ENCODE data around the gene PACRG.
A peak's percentile ranks its signal among the peaks of the same experiment; 100 is the strongest.
"Not testable (repeated sequence)": the region's sequence is repeated elsewhere in the genome, so short reads cannot be mapped to it uniquely, and the experiment has no call there.

The PACRG gene

DNA sequence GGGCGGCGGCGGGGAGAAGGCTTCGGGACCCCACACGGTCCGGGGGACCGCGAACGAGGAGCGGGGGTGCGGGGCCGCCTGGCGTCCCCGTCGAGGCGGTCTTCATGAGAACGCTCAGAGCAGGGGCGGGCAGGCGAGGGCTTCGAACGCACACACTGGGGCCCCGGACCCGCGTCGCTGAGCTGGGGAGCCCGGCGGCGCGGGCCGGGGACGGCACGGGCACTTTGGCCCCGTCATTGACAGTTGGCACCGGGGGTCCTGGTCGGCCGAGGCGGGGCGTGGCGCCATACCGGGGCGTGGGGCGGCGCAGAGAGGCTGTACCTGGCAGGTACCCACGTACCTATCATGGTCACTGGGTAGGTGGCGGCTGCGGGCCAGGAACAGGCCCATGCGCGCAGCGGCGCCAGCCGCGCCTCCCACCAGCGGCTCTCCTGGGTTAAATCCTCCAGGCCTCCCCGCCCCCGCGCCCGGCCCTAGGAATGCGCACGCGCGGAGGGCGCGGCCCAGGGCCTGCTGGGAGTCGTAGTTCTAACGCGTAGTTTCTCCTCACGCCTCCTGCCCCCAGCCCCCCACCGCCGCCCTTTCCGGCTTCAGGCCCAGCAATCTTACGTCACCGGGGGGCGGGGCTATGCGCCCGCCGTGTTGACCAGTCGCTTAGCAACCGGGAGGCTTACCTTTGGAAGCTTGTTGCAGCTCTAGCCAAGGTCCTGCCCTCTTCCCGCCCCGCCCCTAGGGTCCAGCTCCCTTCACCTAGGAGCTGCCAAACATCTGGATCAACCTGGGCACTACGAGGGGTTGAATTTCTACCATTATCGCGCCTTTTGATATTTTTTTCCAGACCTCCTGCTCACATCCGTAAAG is at the start of gene PACRG, which contains the start of gene PRKN:
PACRG (plus strand) TSS at position 653 of the 861 bp plus-strand sequence.
PRKN (minus strand) TSS at position 445 of the 861 bp plus-strand sequence.
- Histone ChIP-seq H3K36me3 (ENCODE audit: control insufficient read depth in 1 of 2, insufficient read depth in 2 of 2, low read length in 2 of 2) (no peaks in the 10 kb centered on the region), H3K27ac (ENCODE audit: low read depth, low read length) (peak within 1 kb of the TSS; percentile 86), H3K4me1 (ENCODE audit: control insufficient read depth in 1 of 2, insufficient read depth in 2 of 2, low read length in 2 of 2) (peaks cover 22 to 35% of the 10 kb centered on the region in 2 donors), H3K9me3 (ENCODE audit: control insufficient read depth in 1 of 2, low read length in 2 of 2) (no peaks in the 10 kb centered on the region), H3K4me3 (ENCODE audit: low read depth in 1 of 2, low read length in 2 of 2) (peak within 1 kb of the TSS; percentile 62 to 73), H3K9ac (ENCODE audit: low read depth in 1 of 2, low read length in 2 of 2) (peak within 1 kb of the TSS; percentile 77 to 80), H3K27me3 (ENCODE audit: control insufficient read depth in 1 of 2, insufficient read depth in 2 of 2, low read length in 2 of 2) (no peaks in the 10 kb centered on the region)

DNA sequence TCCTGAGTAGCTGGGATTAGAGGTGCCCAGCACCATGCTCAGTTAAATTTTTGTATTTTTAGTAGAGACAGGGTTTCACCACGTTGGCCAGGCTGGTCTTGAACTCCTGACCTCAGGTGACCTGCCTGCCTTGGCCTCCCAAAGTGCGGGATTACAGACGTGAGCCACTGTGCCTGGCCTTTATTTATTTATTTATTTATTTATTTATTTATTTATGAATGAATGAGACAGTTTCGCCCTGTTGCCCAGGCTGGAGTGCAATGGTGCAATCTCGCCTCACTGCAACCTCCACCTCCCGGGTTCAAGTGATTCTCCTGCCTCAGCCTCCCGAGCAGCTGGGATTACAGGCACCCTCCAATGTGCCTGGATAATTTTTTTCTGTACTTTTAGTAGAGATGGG is 48.9 kb upstream of the PACRG start:
- H3K4me1 ChIP-seq (ENCODE audit: control insufficient read depth in 1 of 2, insufficient read depth in 2 of 2, low read length in 2 of 2) = peaks cover 3 to 16% of the 10 kb centered on the region in 2 donors

DNA sequence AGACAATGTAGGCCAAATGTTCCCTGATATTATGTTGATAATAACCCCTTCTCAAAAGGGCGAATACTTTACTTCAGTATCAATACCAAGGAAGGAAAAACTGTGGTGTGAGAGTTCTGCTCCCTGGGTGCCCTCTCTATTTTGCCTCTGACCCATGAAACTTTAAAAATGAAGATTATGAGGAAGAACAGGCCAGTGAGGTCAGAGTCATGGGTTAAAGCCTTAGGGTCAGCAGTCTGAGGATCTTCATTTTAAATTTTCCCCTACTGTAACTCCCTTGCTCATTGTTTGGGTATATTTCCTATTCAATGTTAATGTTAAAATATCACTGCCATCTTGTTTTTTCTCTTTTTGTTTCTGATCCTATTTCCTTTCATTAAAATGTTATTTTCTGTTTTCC is 48.1 kb upstream of the PACRG start:
- no peak overlapping the region for H3K4me3 ChIP-seq (ENCODE audit: low read depth in 1 of 2, low read length in 2 of 2)
- H3K36me3 ChIP-seq (ENCODE audit: control insufficient read depth in 1 of 2, insufficient read depth in 2 of 2, low read length in 2 of 2) = no peaks in the 10 kb centered on the region
- no peak overlapping the region for H3K27ac ChIP-seq (ENCODE audit: low read depth, low read length)
- H3K4me1 ChIP-seq (ENCODE audit: control insufficient read depth in 1 of 2, insufficient read depth in 2 of 2, low read length in 2 of 2) = peaks cover 3 to 21% of the 10 kb centered on the region in 2 donors
- no peaks in the 10 kb centered on the region for H3K27me3 ChIP-seq (ENCODE audit: control insufficient read depth in 1 of 2, insufficient read depth in 2 of 2, low read length in 2 of 2)
- H3K9ac ChIP-seq (ENCODE audit: low read depth in 1 of 2, low read length in 2 of 2) = no peak overlapping the region
- H3K9me3 ChIP-seq (ENCODE audit: control insufficient read depth in 1 of 2, low read length in 2 of 2) = peaks cover 3 to 4% of the 10 kb centered on the region in 2 donors

More for the DNA sequence above, 48.9 kb upstream of the PACRG start:
- H3K4me3 ChIP-seq (ENCODE audit: low read depth in 1 of 2, low read length in 2 of 2); H3K9ac ChIP-seq (ENCODE audit: low read depth in 1 of 2, low read length in 2 of 2); H3K27me3 ChIP-seq (ENCODE audit: control insufficient read depth in 1 of 2, insufficient read depth in 2 of 2, low read length in 2 of 2); H3K36me3 ChIP-seq (ENCODE audit: control insufficient read depth in 1 of 2, insufficient read depth in 2 of 2, low read length in 2 of 2); H3K9me3 ChIP-seq (ENCODE audit: control insufficient read depth in 1 of 2, low read length in 2 of 2); H3K27ac ChIP-seq (ENCODE audit: low read depth, low read length): not testable (repeated sequence)

DNA sequence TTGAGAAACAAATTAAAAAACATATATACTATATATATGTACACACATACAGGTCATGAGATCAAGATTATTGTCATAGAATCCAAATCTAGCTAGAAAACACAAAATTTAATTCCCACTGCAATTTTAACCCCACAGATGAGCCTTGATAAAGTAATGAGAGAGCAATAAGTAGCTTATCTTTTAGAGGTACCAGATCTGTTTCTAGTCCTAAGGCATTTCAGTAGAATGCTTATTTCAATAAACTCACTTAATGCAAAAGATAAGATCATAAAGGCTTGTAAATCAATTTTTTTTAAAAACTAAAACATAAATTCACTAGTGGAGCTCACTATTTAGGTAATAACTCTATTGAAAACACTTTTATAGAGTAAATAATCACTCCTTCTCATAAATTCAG is 47.4 kb upstream of the PACRG start:
- Histone ChIP-seq H3K4me3 (ENCODE audit: low read depth in 1 of 2, low read length in 2 of 2) (no peak overlapping the region), H3K27ac (ENCODE audit: low read depth, low read length) (no peak overlapping the region), H3K36me3 (ENCODE audit: control insufficient read depth in 1 of 2, insufficient read depth in 2 of 2, low read length in 2 of 2) (no peaks in the 10 kb centered on the region), H3K4me1 (ENCODE audit: control insufficient read depth in 1 of 2, insufficient read depth in 2 of 2, low read length in 2 of 2) (peaks cover 3 to 21% of the 10 kb centered on the region in 2 donors), H3K9ac (ENCODE audit: low read depth in 1 of 2, low read length in 2 of 2) (no peak overlapping the region), H3K27me3 (ENCODE audit: control insufficient read depth in 1 of 2, insufficient read depth in 2 of 2, low read length in 2 of 2) (no peaks in the 10 kb centered on the region), H3K9me3 (ENCODE audit: control insufficient read depth in 1 of 2, low read length in 2 of 2) (peaks cover 3 to 4% of the 10 kb centered on the region in 2 donors)

DNA sequence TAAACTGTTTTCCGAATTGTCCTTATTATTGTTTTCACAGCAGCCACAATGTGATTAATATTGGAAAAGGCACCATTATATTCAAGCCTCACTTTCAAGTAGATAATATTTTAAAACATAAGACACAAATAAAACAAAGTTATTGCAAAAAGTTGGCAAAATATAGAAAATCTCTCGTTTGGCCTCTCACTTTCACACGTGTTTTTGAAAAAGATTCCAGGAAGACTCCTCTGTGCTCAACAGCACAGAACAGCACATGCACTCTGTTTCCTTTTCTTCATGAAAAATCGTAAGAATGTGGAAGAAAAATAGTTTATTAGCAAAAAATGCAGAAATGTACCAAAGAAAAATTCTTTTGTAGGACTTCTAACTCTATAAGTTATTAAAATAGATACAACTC is 46.9 kb upstream of the PACRG start:
- Histone ChIP-seq H3K27me3 (ENCODE audit: control insufficient read depth in 1 of 2, insufficient read depth in 2 of 2, low read length in 2 of 2) (no peaks in the 10 kb centered on the region), H3K36me3 (ENCODE audit: control insufficient read depth in 1 of 2, insufficient read depth in 2 of 2, low read length in 2 of 2) (no peaks in the 10 kb centered on the region), H3K9ac (ENCODE audit: low read depth in 1 of 2, low read length in 2 of 2) (no peak overlapping the region), H3K9me3 (ENCODE audit: control insufficient read depth in 1 of 2, low read length in 2 of 2) (peaks cover 3 to 4% of the 10 kb centered on the region in 2 donors), H3K4me3 (ENCODE audit: low read depth in 1 of 2, low read length in 2 of 2) (no peak overlapping the region), H3K4me1 (ENCODE audit: control insufficient read depth in 1 of 2, insufficient read depth in 2 of 2, low read length in 2 of 2) (peaks cover 3 to 21% of the 10 kb centered on the region in 2 donors), H3K27ac (ENCODE audit: low read depth, low read length) (no peak overlapping the region)

DNA sequence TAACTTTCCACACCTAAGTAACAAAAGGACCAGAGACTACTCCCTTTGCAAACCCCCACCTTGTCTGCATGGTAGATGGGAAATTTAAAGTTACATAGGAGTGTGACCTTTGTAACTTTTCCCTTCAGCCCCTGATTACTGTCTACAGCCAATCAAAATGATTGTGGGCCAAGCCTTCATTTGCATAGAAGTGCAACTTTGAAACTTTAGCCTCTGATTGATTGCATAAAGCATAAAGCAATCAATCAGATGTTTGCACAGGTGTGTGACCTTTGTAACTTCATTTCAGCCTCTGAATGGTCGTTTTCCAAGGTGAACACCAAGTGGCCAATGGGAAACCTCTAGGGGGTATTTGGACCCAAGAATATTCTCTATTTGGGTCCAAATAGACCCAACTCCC is 46.3 kb upstream of the PACRG start:
- H3K9me3 ChIP-seq (ENCODE audit: control insufficient read depth in 1 of 2, low read length in 2 of 2) = peaks cover 3 to 4% of the 10 kb centered on the region in 2 donors
- peaks cover 3 to 21% of the 10 kb centered on the region in 2 donors for H3K4me1 ChIP-seq (ENCODE audit: control insufficient read depth in 1 of 2, insufficient read depth in 2 of 2, low read length in 2 of 2)

DNA sequence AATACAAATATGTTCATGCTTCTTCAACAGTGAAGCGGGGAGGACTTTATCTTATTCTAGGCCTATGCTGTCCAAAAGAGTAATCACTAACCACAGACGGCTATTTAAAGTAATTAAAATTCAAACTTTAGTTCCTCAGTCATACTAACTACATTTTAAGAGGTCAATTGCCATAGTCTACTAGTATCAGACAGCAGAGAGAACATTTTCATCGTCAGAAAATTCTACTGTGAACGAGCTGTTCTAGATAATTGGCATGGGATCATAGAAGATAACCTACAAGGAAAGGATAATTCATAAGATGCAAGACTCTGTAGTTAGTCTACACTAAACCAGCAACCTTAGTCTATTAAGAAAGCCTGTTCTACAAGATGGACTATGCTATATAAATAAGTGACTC is 44.6 kb upstream of the PACRG start:
- no peaks in the 10 kb centered on the region for H3K36me3 ChIP-seq (ENCODE audit: control insufficient read depth in 1 of 2, insufficient read depth in 2 of 2, low read length in 2 of 2)
- peaks cover 3 to 4% of the 10 kb centered on the region in 2 donors for H3K9me3 ChIP-seq (ENCODE audit: control insufficient read depth in 1 of 2, low read length in 2 of 2)
- no peak overlapping the region for H3K27ac ChIP-seq (ENCODE audit: low read depth, low read length)
- no peak overlapping the region for H3K9ac ChIP-seq (ENCODE audit: low read depth in 1 of 2, low read length in 2 of 2)
- no peak overlapping the region for H3K4me3 ChIP-seq (ENCODE audit: low read depth in 1 of 2, low read length in 2 of 2)
- peaks cover 3 to 21% of the 10 kb centered on the region in 2 donors for H3K4me1 ChIP-seq (ENCODE audit: control insufficient read depth in 1 of 2, insufficient read depth in 2 of 2, low read length in 2 of 2)
- no peaks in the 10 kb centered on the region for H3K27me3 ChIP-seq (ENCODE audit: control insufficient read depth in 1 of 2, insufficient read depth in 2 of 2, low read length in 2 of 2)

More for the DNA sequence above, 46.3 kb upstream of the PACRG start:
- Histone ChIP-seq H3K4me3 (ENCODE audit: low read depth in 1 of 2, low read length in 2 of 2) (no peak overlapping the region), H3K27me3 (ENCODE audit: control insufficient read depth in 1 of 2, insufficient read depth in 2 of 2, low read length in 2 of 2) (no peaks in the 10 kb centered on the region), H3K27ac (ENCODE audit: low read depth, low read length) (no peak overlapping the region), H3K36me3 (ENCODE audit: control insufficient read depth in 1 of 2, insufficient read depth in 2 of 2, low read length in 2 of 2) (no peaks in the 10 kb centered on the region), H3K9ac (ENCODE audit: low read depth in 1 of 2, low read length in 2 of 2) (no peak overlapping the region)

DNA sequence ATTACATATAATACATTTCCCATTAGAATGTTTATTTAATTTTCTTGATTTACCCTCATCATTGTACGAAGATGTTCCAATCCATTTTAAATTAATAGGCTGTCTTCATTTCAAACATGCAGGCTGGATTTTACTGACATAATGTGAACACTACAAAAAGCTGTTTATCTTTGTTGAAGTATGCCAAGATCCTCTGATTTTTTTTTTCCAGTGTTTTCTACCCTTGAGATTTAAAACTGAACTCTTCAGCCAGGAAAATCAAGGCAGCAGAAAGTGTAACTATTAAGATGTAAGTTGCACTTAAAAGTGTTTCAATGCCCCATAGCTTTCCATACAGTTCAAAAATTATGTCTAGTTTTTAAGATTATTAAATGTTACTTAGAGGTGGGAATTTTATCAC is 43.7 kb upstream of the PACRG start:
- Histone ChIP-seq H3K27ac (ENCODE audit: low read depth, low read length) (no peak overlapping the region), H3K27me3 (ENCODE audit: control insufficient read depth in 1 of 2, insufficient read depth in 2 of 2, low read length in 2 of 2) (no peaks in the 10 kb centered on the region)

DNA sequence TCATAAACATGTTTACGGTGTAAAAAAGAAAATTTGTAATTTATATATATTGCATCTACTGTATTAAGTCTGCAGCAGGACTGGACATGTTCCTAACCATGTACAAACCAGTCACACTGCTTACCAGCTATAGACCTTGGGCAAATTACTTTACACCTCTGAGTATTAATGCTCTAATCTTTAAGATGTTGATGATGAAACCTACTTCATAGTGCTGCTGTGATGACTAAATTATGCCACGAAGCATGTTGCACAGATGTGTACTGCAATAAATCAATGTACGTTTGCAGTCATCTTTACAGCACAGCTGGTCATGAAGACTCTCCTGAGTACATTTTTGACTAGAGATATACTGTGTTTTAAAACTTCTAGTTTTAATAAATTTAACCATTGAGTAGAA is 42.8 kb upstream of the PACRG start:
- peaks cover 3 to 4% of the 10 kb centered on the region in 2 donors for H3K9me3 ChIP-seq (ENCODE audit: control insufficient read depth in 1 of 2, low read length in 2 of 2)
- no peak overlapping the region for H3K27ac ChIP-seq (ENCODE audit: low read depth, low read length)
- no peaks in the 10 kb centered on the region for H3K27me3 ChIP-seq (ENCODE audit: control insufficient read depth in 1 of 2, insufficient read depth in 2 of 2, low read length in 2 of 2)
- no peaks in the 10 kb centered on the region for H3K36me3 ChIP-seq (ENCODE audit: control insufficient read depth in 1 of 2, insufficient read depth in 2 of 2, low read length in 2 of 2)
- no peak overlapping the region for H3K4me3 ChIP-seq (ENCODE audit: low read depth in 1 of 2, low read length in 2 of 2)
- H3K4me1 ChIP-seq (ENCODE audit: control insufficient read depth in 1 of 2, insufficient read depth in 2 of 2, low read length in 2 of 2) = peaks cover 3 to 21% of the 10 kb centered on the region in 2 donors
- no peak overlapping the region for H3K9ac ChIP-seq (ENCODE audit: low read depth in 1 of 2, low read length in 2 of 2)

More for the DNA sequence above, 43.7 kb upstream of the PACRG start:
- H3K36me3 ChIP-seq (ENCODE audit: control insufficient read depth in 1 of 2, insufficient read depth in 2 of 2, low read length in 2 of 2) = no peaks in the 10 kb centered on the region
- H3K4me3 ChIP-seq (ENCODE audit: low read depth in 1 of 2, low read length in 2 of 2) = no peak overlapping the region
- no peak overlapping the region for H3K9ac ChIP-seq (ENCODE audit: low read depth in 1 of 2, low read length in 2 of 2)
- H3K9me3 ChIP-seq (ENCODE audit: control insufficient read depth in 1 of 2, low read length in 2 of 2) = peaks cover 3 to 4% of the 10 kb centered on the region in 2 donors
- peaks cover 3 to 21% of the 10 kb centered on the region in 2 donors for H3K4me1 ChIP-seq (ENCODE audit: control insufficient read depth in 1 of 2, insufficient read depth in 2 of 2, low read length in 2 of 2)

DNA sequence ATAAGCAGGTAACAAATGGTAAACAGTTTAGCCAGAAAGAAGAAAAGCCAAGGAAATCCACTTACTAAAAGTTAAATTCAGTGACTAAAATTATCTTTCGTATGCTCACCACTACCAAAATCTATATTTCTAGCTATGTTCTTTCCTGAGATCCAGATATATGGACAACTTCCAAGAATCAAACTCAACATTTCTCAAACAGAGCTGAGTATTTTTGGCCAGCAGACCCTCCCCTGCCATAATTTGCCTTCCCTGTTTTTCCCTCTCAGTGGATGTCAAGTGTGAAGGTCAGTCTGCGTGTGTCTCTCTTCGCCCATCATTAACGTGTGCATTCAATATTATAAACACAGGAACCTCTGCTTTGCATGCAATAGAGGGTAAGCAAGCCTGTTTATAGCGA is 42.2 kb upstream of the PACRG start:
- peaks cover 3 to 19% of the 10 kb centered on the region in 2 donors for H3K4me1 ChIP-seq (ENCODE audit: control insufficient read depth in 1 of 2, insufficient read depth in 2 of 2, low read length in 2 of 2)
- H3K4me3 ChIP-seq (ENCODE audit: low read depth in 1 of 2, low read length in 2 of 2) = no peak overlapping the region
- H3K27me3 ChIP-seq (ENCODE audit: control insufficient read depth in 1 of 2, insufficient read depth in 2 of 2, low read length in 2 of 2) = no peaks in the 10 kb centered on the region
- peaks cover 3 to 4% of the 10 kb centered on the region in 2 donors for H3K9me3 ChIP-seq (ENCODE audit: control insufficient read depth in 1 of 2, low read length in 2 of 2)
- H3K27ac ChIP-seq (ENCODE audit: low read depth, low read length) = no peak overlapping the region
- no peaks in the 10 kb centered on the region for H3K36me3 ChIP-seq (ENCODE audit: control insufficient read depth in 1 of 2, insufficient read depth in 2 of 2, low read length in 2 of 2)
- H3K9ac ChIP-seq (ENCODE audit: low read depth in 1 of 2, low read length in 2 of 2) = no peak overlapping the region
